ENCODE results near the gene NAALADL2. TPM values are rescaled to one million over a fixed set of nuclear protein-coding genes. Genes with fewer than 3 reads are reported as not detected.

Gene NAALADL2
- total RNA-seq, 4 donors from 2014 or later = 0.85 to 6.3 (median 1.6) TPM

DNA sequence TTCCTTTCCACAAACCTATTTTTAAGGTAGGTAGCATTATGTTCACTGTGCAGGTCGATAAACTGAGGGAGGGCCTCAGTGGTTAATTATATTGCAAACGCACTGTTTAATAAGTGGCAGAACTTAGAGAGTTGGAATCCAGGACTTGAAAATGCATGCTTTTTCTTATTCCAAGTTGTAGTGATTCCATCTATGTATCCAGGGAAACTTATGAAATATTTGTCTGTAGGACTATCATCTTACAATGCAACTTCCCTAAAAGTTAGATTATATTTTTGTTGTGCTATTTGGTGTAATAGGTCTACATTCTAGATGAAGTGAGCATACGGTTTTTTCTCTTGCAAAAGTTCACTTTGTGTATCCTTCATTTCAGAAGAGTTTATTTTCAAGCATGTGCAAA, 419.5 kb downstream of the NAALADL2 start:
- no peaks in the 10 kb centered on the region for H3K27me3 ChIP-seq
- no peaks in the 10 kb centered on the region for H3K4me1 ChIP-seq
- no peak for DNase-seq
- H3K27ac ChIP-seq = no peak overlapping the region
- TF ChIP-seq, protein P1, sequence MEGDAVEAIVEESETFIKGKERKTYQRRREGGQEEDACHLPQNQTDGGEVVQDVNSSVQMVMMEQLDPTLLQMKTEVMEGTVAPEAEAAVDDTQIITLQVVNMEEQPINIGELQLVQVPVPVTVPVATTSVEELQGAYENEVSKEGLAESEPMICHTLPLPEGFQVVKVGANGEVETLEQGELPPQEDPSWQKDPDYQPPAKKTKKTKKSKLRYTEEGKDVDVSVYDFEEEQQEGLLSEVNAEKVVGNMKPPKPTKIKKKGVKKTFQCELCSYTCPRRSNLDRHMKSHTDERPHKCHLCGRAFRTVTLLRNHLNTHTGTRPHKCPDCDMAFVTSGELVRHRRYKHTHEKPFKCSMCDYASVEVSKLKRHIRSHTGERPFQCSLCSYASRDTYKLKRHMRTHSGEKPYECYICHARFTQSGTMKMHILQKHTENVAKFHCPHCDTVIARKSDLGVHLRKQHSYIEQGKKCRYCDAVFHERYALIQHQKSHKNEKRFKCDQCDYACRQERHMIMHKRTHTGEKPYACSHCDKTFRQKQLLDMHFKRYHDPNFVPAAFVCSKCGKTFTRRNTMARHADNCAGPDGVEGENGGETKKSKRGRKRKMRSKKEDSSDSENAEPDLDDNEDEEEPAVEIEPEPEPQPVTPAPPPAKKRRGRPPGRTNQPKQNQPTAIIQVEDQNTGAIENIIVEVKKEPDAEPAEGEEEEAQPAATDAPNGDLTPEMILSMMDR (IDR thresholded peaks at IDR 0.05) = no peak
- no peak for TF ChIP-seq POLR2A (IDR thresholded peaks at IDR 0.05)
- no peaks in the 10 kb centered on the region for H3K9me3 ChIP-seq
- intact Hi-C loops (cut with DNase I) = no loop called here
- no peak overlapping the region for H3K4me3 ChIP-seq
- H3K36me3 ChIP-seq = no peaks in the 10 kb centered on the region
- 65 to 73% methylated on average over 3 of the region's 3 CpGs for WGBS, 2 donors

DNA sequence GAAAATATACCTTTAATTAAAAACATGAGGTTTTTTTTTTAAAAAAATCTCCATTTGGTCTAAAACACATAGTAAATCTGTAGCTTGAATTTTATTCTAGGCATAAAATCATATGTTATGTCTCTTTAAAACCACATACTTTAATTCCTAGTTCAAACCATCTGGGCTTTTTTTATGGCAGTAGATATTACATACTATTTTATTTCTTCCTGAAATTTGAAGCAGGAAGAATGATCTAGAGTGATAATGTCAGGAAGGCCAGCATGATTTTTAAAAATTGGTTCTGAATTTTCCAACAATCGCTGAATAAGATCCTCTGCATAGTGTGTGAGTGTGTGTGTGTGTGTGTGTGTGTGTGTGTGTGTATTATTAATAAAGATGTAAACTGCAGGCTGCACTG, 420.3 kb downstream of the NAALADL2 start:
- Histone ChIP-seq H3K36me3 (no peaks in the 10 kb centered on the region), H3K9me3 (no peaks in the 10 kb centered on the region), H3K4me1 (no peaks in the 10 kb centered on the region), H3K27me3 (no peaks in the 10 kb centered on the region), H3K27ac (no peak overlapping the region), H3K4me3 (no peak overlapping the region)
- intact Hi-C loops (cut with DNase I) = no loop called here
- 61 to 76% methylated on average over 1 of the region's 1 CpG for WGBS, 2 donors
- no peak for DNase-seq
- no peak for TF ChIP-seq POLR2A (IDR thresholded peaks at IDR 0.05)
- TF ChIP-seq, protein P1 (IDR thresholded peaks at IDR 0.05) = no peak

GRCh38 chr3:175279911-175280310, 420.8 kb downstream of the NAALADL2 start:
- Histone ChIP-seq H3K9me3 (no peaks in the 10 kb centered on the region), H3K4me3 (no peak overlapping the region), H3K27me3 (no peaks in the 10 kb centered on the region), H3K36me3 (no peaks in the 10 kb centered on the region), H3K27ac (no peak overlapping the region), H3K4me1 (no peaks in the 10 kb centered on the region)
- 46 to 63% methylated on average over 1 of the region's 1 CpG for WGBS, 2 donors
- TF ChIP-seq POLR2A (IDR thresholded peaks at IDR 0.05) = no peak
- TF ChIP-seq, protein P1 (IDR thresholded peaks at IDR 0.05) = no peak
- intact Hi-C loops (cut with DNase I) = no loop called here
- DNase-seq = no peak

GRCh38 chr3:175287361-175287963, 428.3 kb downstream of the NAALADL2 start:
- 62 to 73% methylated on average over 3 of the region's 3 CpGs for WGBS, 2 donors
- Histone ChIP-seq H3K27ac (no peak overlapping the region), H3K9me3 (no peaks in the 10 kb centered on the region), H3K4me3 (no peak overlapping the region), H3K36me3 (no peaks in the 10 kb centered on the region), H3K4me1 (no peaks in the 10 kb centered on the region), H3K27me3 (no peaks in the 10 kb centered on the region)
- intact Hi-C loops (cut with DNase I) = no loop called here
- no peak for TF ChIP-seq POLR2A (IDR thresholded peaks at IDR 0.05)
- TF ChIP-seq, protein P1 (IDR thresholded peaks at IDR 0.05) = no peak
- DNase-seq = no peak

GRCh38 chr3:175288621-175289020, 429.5 kb downstream of the NAALADL2 start:
- Histone ChIP-seq H3K4me1 (no peaks in the 10 kb centered on the region), H3K36me3 (no peaks in the 10 kb centered on the region), H3K9me3 (no peaks in the 10 kb centered on the region), H3K27me3 (no peaks in the 10 kb centered on the region), H3K27ac (no peak overlapping the region), H3K4me3 (no peak overlapping the region)
- intact Hi-C loops (cut with DNase I) = no loop called here
- 85 to 93% methylated on average over 4 of the region's 4 CpGs for WGBS, 2 donors
- TF ChIP-seq, protein P1 (IDR thresholded peaks at IDR 0.05) = no peak
- no peak for TF ChIP-seq POLR2A (IDR thresholded peaks at IDR 0.05)
- DNase-seq = no peak
